OCI-LY3 (cell line): ENCODE results near the gene TAS2R16.

Experiments used
- H2AFZ ChIP-seq: fragments of 200-600, 300-600 bp; shearing (Covaris generic); 2 replicates; pipeline ENCODE4 v1.6.0; 2014; ENCODE audit warnings: antibody characterized with exemption, low read depth, low read length
- H3K27ac ChIP-seq: fragments of 200-600, 300-600 bp; sonication (generic); 2 replicates; pipeline ENCODE4 v1.5.1; 2014; ENCODE audit warnings: mild to moderate bottlenecking, low read length, moderate library complexity, mixed read lengths
- H3K27me3 ChIP-seq: fragments of 200-600, 300-600 bp; sonication (generic); 2 replicates; pipeline ENCODE4 v1.6.1; 2014; ENCODE audit warnings: low read depth, low read length, mixed read lengths
- H3K36me3 ChIP-seq: fragments of 200-600, 300-600 bp; sonication (generic); replicated peaks from 2 replicates; pipeline ENCODE3; 2014; ENCODE audit warnings: low read depth, low read length, mixed read lengths
- H3K4me1 ChIP-seq: fragments of 300-600, 200-600 bp; sonication (generic); 2 replicates; pipeline ENCODE4 v1.6.1; 2014; ENCODE audit warnings: low read length, mixed read lengths
- H3K4me2 ChIP-seq: fragments of 200-600, 300-600 bp; sonication (generic); 2 replicates; pipeline ENCODE4 v1.6.1; 2014; ENCODE audit warnings: low read length, mixed read lengths
- H3K4me3 ChIP-seq: fragments of 300-600, 200-600 bp; sonication (generic); 2 replicates; pipeline ENCODE4 v1.5.1; 2014; ENCODE audit warnings: antibody characterized with exemption, mild to moderate bottlenecking, low read length, moderate library complexity
- H3K79me2 ChIP-seq: fragments of 300-600, 200-600 bp; shearing (Covaris generic); 2 replicates; pipeline ENCODE4 v1.6.1; 2014; ENCODE audit warnings: mild to moderate bottlenecking, low read length, mixed read lengths
- H3K9ac ChIP-seq: fragments of 300-600, 200-600 bp; shearing (Covaris generic); 2 replicates; pipeline ENCODE4 v1.6.0; 2014; ENCODE audit warnings: mild to moderate bottlenecking, low read length, moderate library complexity
- H3K9me3 ChIP-seq: fragments of 200-600, 300-600 bp; shearing (Covaris generic); 2 replicates; pipeline ENCODE4 v1.6.1; 2014; ENCODE audit warnings: low read length, mixed read lengths; ENCODE audit not compliant: insufficient read depth
- H4K20me1 ChIP-seq: fragments of 200-600, 300-600 bp; sonication (generic); 2 replicates; pipeline ENCODE4 v1.6.1; 2016; ENCODE audit warnings: low read length, mixed read lengths; ENCODE audit not compliant: insufficient read depth
- CTCF ChIP-seq: fragments of 200-600, 300-600 bp; sonication (generic); IDR thresholded peaks from 2 replicates; pipeline ENCODE4 v1.5.1; 2014; ENCODE audit warnings: antibody characterized with exemption, low read length, low read depth
- EZH2phosphoT487 ChIP-seq: fragments of 200-600 bp; shearing (Covaris generic); IDR thresholded peaks from 2 replicates; pipeline ENCODE4 v1.6.1; 2018; ENCODE audit warnings: antibody characterized with exemption, mixed run types, low read depth

TAS2R16 gene

GRCh38 chr7:122989041-122989440 lies 6.5 kb downstream of the TAS2R16 start:
- Histone ChIP-seq H3K27me3 (no peaks in the 10 kb centered on the region), H3K79me2 (no peaks in the 10 kb centered on the region), H3K4me1 (no peaks in the 10 kb centered on the region), H3K9me3 (no peaks in the 10 kb centered on the region), H2AFZ (no peak overlapping the region), H3K9ac (no peak overlapping the region), H4K20me1 (no peaks in the 10 kb centered on the region), H3K4me2 (no peak overlapping the region), H3K27ac (no peak overlapping the region), H3K36me3 (no peaks in the 10 kb centered on the region), H3K4me3 (no peak overlapping the region)
- TF ChIP-seq EZH2phosphoT487, result no peak
- TF ChIP-seq CTCF, result no peak

- Histone ChIP-seq H3K36me3 (no peaks in the 10 kb centered on the region), H3K27ac (no peak overlapping the region), H3K9me3 (no peaks in the 10 kb centered on the region), H3K27me3 (no peaks in the 10 kb centered on the region), H3K4me3 (no peak overlapping the region), H3K4me1 (no peaks in the 10 kb centered on the region), H2AFZ (no peak overlapping the region), H3K4me2 (no peak overlapping the region), H3K9ac (no peak overlapping the region), H4K20me1 (no peaks in the 10 kb centered on the region), H3K79me2 (no peaks in the 10 kb centered on the region)
- TF ChIP-seq EZH2phosphoT487 (no peak), CTCF (no peak)
Observed at GRCh38 chr7:122988333-122988732, 7.2 kb downstream of the TAS2R16 start.

DNA sequence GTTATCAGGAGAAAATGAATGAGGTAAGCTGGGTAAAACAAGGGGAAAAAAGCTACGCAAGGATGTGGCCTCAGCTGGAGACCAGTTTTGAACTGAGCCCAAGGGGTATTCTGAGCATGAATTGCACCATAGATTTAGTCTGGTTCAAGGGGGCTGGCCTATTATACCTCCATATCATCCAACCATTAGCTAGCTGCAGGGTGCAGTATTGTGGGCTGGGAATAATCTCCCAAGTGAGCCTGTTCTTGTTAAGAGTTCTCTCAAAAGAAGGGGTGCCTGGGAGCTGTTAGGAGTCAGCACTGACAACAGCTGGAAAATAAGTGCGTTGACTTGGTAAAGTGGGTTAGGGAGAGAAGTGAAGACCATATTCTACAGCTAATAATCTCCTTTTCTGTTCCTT lies 8.0 kb downstream of the TAS2R16 start:
- no peaks in the 10 kb centered on the region for H4K20me1 ChIP-seq
- no peak overlapping the region for H2AFZ ChIP-seq
- H3K27me3 ChIP-seq, result no peaks in the 10 kb centered on the region
- no peak overlapping the region for H3K9ac ChIP-seq
- no peaks in the 10 kb centered on the region for H3K4me1 ChIP-seq
- H3K9me3 ChIP-seq, result no peaks in the 10 kb centered on the region
- no peak for TF ChIP-seq CTCF
- no peak for TF ChIP-seq EZH2phosphoT487
- no peak overlapping the region for H3K27ac ChIP-seq
- no peaks in the 10 kb centered on the region for H3K36me3 ChIP-seq
- no peak overlapping the region for H3K4me3 ChIP-seq
- no peaks in the 10 kb centered on the region for H3K79me2 ChIP-seq
- H3K4me2 ChIP-seq, result no peak overlapping the region

DNA sequence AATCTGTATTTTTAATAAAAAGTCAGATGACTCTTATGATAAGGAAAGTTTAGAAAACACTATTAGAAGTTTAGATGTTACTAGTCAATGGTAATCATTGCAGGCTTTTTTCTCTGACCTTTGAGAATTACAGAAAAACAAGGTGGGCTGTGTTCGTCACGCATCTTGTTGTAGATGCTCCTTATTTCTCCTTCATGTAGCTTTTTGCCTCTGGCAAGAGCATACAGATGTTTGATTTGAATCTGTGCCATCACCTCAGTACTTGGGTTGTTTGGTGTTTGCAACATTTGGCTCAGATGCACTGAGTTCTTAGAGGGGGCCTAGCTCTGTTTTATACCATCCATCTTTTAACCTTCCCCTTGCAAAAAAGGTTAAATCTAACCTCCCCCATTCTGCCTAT lies 11.5 kb downstream of the TAS2R16 start:
- Histone ChIP-seq H3K4me1 (no peaks in the 10 kb centered on the region), H3K9me3 (no peaks in the 10 kb centered on the region), H2AFZ (no peak overlapping the region), H3K4me2 (no peak overlapping the region), H3K27ac (no peak overlapping the region), H3K79me2 (no peaks in the 10 kb centered on the region), H3K36me3 (no peaks in the 10 kb centered on the region), H4K20me1 (no peaks in the 10 kb centered on the region), H3K9ac (no peak overlapping the region), H3K4me3 (no peak overlapping the region), H3K27me3 (no peaks in the 10 kb centered on the region)
- TF ChIP-seq EZH2phosphoT487 (no peak), CTCF (no peak)
